Epidermal melanocyte (primary cell): Measurements from ENCODE around the gene PCNX1.

ENCODE experiments used
- DNase-seq: peaks from one replicate; pipeline ENCODE4 v3.0.0; 2011; ENCODE audit warnings: low spot score; ENCODE audit not compliant: insufficient read length

The PCNX1 gene

GRCh38 chr14:71071042-71071441 is 163.8 kb downstream of the PCNX1 start:
- no peak for DNase-seq

GRCh38 chr14:71076462-71077092 is 169.3 kb downstream of the PCNX1 start:
- DNase-seq: no peak

GRCh38 chr14:71078500-71078899 is 171.2 kb downstream of the PCNX1 start:
- DNase-seq: no peak

DNA sequence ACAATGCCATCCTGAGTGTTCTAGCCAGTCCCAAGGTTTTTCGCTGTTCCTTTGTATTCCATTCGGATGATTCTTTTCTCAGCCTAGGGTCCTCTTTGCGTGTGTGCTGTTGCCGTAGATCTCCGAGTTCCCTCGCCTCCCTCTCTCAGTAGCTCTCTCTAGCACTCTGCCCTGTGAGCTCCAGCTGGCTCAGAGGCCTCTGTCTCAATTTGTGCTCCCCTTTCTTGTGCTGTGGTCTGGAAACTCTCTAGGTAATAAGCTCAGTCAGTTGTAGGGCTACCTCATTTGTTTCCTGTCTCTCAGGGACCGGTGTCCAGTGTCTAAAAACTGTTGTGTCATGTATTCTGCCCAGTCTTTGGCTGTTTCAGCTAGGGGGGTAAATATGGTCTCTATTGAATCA is 179.3 kb downstream of the PCNX1 start:
- DNase-seq: no peak

DNA sequence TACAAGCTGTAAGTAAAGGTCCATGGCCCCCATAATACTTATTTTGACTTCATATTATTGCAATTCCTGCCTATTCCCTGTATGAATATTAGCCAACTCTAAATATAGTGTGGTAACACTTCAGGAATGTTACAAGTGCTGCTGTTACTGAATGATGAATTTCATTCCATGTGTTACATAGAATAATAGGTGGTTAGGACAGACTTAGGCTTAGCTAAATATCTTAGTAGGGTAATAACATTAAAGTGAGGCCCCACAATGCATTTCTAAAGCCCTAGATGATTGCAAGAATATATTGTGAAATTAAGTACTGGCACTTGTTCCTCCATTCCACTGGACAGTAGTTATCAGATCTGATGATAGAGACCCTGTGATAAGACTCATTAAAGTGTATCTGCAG is 182.7 kb downstream of the PCNX1 start:
- DNase-seq: no peak

GRCh38 chr14:71094722-71095121 is 187.5 kb downstream of the PCNX1 start:
- DNase-seq: no peak

DNA sequence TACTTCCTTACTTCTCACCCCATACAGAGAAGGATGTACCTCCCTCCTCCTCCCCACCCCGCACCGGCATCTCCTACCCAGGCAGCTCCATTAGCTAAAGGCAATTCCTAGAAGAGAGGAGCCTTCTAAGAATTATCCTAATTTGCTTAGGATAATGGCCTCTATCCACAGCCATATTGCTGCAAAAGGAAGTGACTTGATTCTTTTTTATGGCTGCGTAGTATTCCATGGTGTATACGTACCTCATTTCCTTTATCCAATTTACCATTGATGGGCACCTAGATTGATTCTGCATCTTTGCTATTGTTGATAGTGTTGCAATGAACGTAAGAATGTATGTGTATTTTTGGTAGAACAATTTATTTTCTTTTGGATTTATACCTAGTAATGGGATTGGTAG is 189.7 kb downstream of the PCNX1 start:
- no peak for DNase-seq

- DNase-seq: peak; percentile 45
Observed at GRCh38 chr14:71103662-71104484, 196.6 kb downstream of the PCNX1 start.

- no peak for DNase-seq
Observed at GRCh38 chr14:71105177-71105576, 197.9 kb downstream of the PCNX1 start.

DNA sequence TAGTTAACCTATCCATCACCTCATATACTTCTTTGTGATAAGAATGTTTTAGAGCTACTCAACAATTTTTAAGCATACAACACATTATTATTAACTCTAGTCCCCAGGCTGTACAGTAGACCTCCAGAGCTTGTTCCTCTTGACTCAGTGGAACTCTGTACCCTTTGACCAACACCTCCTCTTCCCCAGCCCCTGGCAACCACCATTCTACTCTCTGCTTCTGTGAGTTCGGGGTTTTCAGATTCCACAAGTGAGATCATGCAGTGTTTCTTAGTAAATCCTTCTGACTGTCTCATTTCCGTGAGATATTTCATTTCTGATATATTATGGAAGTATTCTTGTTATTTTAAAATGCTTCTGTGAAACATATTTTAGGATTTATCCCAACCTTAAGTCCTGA is 200.7 kb downstream of the PCNX1 start:
- no peak for DNase-seq

GRCh38 chr14:71108398-71109119 is 201.3 kb downstream of the PCNX1 start:
- no peak for DNase-seq

DNA sequence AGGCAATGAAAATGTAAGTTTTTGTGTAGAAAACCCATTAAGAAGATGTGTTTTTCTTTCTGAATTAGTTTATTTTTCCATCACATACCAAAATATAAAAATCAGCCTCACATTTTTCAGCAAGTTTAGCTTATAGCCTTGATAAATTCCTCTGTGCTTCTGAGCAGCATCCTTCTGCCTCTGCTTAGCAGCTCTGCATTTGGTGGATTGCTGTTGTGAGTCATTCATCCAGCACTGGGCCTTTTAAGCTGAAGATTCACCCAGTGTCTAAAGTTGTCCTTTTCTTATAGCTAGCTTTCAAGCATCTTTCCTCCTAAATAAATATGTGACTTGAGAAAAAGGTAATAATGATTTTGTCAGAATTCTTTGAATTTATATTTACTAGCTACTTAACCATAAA is 206.1 kb downstream of the PCNX1 start:
- DNase-seq: no peak

- DNase-seq: no peak
Observed at GRCh38 chr14:71114565-71114964, 207.3 kb downstream of the PCNX1 start.

GRCh38 chr14:71115306-71115705 is 208.0 kb downstream of the PCNX1 start:
- no peak for DNase-seq

GRCh38 chr14:71115821-71116567 is 208.7 kb downstream of the PCNX1 start:
- no peak for DNase-seq

DNA sequence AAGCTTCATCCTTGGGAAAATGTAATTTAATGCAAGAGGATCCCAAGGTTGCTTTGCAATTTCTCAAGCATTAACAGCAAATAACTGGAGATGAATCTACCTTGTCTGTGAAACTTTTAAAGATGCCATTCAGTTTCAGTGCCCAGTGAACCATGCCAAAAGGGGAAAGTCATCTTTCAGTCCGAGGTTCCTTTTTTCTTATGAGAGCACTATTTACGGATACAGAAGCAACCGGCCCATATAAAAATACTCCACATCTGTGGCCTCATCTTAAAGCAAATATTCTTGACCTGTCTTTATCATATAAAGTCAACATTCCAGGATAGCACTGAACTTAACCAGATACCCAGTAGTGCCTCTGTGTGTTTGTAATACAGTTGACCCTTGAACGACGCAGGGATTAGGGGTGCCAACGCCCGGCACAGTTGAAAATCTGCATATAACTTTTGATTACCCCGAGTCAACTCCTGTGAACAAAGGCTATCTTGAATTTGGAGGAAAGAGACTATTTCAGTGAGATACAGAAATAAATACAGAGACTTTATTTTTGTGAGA is 209.4 kb downstream of the PCNX1 start:
- no peak for DNase-seq

DNA sequence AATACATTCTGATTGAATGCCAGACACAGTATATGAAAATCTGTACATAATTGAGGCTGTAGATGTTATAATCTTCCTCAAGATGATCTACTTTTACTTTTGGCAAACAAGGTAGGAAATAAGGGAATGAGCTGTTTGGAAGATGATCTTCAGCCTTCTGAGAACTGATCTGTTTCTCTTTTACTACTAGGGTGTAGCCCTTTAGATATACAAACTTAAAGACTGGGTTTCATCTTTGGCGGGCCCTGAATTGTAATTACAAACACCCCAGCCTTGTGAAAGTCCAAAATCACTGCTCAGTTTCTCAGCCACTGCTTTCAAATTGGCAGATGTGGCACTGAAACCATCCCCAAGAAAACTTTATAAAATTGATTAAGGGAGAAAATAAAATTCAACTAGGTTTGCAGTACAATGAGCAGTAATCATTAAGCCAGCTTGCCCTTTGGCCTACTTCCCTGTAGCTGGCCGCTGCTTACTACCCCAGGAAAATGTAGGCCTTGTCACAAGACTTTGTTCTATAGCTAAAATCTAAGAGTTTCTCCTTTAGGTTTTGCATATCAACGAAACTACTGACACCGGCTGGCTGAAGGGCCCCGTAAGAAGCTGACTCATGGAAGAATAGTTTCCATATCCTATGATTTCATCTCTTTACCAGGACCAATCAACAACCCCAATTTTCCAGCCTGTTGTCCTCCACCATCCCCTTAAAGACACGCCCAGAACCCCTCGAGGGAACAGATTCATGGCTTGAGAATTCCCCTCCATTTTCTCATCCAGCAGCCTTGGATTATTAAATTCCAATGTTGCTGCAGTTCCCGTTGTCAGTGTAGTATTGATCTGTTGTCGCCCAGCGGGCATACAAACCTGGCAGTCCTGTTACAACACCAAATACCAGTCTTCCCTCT is 210.8 kb downstream of the PCNX1 start:
- no peak for DNase-seq

DNA sequence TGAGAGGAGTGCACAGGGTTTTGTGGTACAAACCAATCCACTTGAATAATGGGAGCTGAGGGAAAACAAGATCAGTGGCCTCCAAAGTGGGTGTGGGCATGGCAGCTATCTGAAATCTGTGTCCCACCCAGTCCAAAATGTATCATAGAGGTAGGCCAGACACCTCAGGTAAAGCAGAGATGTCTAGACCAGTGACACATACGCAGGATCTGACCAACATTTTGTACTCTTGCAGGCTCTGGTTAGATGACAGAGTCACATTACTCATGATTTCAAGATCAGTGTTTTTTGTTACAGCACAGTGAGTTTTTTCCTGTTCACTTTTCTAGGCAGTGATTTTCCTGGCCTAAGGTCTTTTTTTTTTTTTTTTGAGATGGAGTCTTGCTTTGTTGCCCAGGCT is 211.8 kb downstream of the PCNX1 start:
- DNase-seq: no peak

DNA sequence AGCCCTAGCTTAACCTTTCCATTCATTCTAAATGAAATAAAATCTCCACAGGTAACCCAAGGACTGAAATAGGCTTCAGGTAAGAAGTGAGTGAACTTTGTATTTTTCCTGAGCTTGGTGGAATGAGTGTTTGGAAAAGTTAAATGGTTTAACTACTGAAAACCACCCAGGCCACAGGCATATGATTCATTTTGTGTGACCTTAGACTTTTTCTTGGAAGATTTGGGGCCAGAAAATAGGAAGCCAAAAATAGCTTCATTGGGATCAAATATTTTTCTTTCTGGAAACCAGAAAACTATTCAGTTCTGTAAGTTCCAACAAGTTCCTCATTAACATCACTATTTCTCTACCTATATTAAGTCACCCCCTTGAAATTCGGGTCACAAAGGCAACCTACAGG is 212.6 kb downstream of the PCNX1 start:
- DNase-seq: no peak

- DNase-seq: no peak
Observed at GRCh38 chr14:71121001-71121400, 213.7 kb downstream of the PCNX1 start.
